ENCODE measurements around the gene LRIT1.

The LRIT1 gene

GRCh38 chr10:84254552-84255478 lies 13.5 kb upstream of the LRIT1 start:
- DNase-seq, result no peak

GRCh38 chr10:84248794-84249193 lies 7.4 kb upstream of the LRIT1 start:
- DNase-seq, result no peak

DNA sequence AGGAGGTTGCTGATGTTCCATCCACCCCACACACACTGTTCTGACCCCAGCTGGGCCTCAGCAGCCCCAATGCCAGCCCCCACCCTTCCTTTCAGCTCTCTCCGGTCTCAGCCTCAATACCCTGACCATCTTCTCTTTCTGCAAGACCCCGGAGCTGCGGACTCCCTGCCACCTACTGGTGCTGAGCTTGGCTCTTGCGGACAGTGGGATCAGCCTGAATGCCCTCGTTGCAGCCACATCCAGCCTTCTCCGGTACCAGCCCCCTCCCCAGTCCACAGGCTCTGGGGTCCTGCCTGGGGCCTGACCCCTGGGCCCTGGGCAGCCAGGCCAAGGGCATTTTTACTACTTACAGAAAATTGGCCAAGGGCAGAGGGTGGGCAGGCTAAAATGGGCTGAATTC lies 6.2 kb upstream of the LRIT1 start:
- no peak for DNase-seq

DNA sequence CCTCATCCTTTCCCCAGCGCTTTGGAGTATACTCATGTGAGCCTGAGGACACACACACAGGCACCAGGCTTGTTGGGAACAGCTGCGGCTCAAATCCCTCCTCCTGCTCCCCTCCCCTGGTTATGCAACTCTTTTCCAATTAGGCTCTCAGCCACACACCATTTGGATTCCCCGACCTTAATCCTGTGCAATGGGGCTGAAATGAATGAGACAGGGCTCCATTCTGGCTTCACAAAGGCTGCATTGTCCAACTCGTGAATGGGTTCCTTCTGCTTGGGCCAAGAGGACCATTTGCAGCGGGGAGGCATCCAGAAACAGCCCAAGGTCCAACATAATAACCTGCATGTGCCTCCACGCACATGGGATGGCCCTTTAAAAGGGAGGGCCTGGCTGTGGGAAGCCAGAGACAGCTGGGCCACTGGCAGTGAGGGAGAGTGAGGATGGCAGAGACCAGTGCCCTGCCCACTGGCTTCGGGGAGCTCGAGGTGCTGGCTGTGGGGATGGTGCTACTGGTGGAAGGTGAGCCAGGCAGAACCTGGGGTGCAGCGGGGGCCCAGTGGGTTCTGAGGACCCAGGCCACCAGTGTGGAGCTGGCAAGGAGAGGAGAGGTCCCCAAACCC lies 3.4 kb upstream of the LRIT1 start, which contains the start of gene RGR:
Gene RGR, plus strand, starts transcription at position 403 of the 620 bp plus-strand sequence. Its CDS starts 38 bp downstream, at position 441.
- DNase-seq, result no peak

- no peak for DNase-seq
Observed at GRCh38 chr10:84243759-84244158, 2.4 kb upstream of the LRIT1 start.

DNA sequence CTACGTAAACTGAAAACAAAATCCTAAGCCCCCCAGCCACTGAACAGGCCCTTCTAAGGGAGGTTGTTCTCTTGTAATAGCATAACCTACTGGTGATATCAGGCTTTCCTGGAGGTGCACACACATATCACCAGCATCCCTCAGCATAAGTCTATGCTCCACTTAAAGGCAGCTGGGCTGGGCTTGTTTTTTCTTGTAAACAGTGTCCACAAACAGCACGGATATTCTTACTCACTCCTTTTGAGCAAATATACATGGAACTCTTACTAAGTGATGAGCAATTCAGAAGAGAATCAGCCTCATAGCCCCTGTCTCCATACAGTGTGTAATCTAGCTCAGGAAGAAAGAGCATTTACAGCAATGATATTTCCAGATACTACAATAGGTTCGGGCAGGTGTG lies 2.4 kb downstream of the LRIT1 start:
- DNase-seq, result no peak

DNA sequence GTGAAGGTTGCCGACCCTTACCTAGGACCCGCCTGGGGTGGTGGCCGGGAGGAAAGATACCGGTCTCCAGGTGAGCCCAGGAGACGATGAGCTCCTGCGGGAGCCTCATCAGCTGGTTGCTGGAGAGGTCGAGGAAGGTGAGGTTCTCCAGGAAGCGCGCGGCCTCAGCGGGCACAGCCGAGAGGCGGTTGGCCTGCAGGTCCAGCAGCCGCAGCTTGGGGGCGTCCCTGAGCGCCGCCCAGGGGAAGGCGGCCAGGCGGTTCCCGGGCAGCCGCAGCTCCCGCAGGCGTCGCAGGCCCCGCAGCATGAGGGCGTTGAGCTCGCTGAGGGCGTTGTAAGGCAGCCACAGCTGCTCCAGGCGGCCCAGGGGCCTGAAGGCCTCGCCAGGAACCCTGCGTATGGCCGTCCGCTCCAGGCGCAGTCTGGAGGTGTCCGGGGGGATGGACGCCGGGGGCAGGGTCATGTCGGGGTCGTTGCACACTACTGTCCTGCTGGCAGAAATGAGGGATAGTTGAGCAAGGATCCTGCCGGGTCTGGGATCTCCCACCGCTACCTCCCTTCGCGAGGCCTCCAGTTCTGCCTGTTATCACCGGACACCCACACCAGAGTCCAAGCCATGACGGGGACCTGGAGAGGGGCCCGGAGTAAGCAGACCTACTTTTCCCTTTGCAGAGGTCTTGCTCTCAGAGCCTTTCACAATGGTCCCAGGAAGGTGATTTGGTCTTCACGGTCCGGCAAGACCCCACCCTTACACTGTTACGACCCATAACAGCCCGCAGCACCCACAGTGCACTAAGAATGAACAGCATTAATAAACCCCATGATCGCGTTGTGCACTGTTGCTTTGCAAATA lies 3.9 kb downstream of the LRIT1 start:
- DNase-seq, result no peak

GRCh38 chr10:84236807-84237198 lies 4.5 kb downstream of the LRIT1 start:
- no peak for DNase-seq

DNA sequence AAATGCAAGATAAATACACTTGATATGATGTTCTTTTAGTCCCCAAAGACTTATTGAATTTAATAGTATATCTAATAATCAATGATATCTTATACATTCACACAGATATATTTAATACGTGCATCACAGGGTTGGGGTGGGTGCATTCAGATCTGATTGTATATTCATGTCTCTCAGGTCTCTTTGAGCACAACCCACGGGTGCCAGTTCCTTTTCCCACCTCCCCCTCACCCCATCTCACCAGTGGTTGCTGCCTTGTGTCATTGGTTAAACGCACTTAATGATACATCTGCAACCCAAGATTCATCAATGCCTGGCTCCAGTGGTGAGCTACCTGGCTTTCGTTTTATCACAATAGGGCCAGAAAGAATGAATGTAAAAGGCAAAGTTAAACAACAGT lies 6.2 kb downstream of the LRIT1 start:
- DNase-seq, result no peak

- DNase-seq, result no peak
Observed at GRCh38 chr10:84234479-84234878, 6.9 kb downstream of the LRIT1 start.

DNA sequence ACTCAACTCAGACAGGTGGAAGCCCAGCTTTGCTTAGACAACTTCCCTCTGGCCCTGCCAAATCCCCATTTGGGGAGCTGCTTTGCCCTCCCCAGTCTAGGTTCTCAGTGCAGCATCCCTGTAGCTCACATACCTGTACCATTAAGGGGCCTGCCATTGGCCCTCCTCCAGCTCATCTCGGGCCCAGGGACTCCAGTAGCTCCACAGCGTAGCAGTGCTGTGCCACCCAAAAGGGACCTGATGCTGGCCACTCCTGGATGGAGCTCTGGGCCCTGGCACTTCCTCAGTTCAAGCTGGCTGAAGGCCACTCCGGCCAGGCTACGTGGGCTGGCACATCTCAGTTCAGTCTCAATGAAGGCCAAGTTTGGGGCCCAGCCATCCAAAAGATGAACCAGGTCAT lies 7.4 kb downstream of the LRIT1 start:
- DNase-seq, result no peak

- DNase-seq, result no peak
Observed at GRCh38 chr10:84232376-84232775, 9.0 kb downstream of the LRIT1 start.

- DNase-seq, result no peak
Observed at GRCh38 chr10:84230359-84230758, 11.0 kb downstream of the LRIT1 start.

- DNase-seq, result no peak
Observed at GRCh38 chr10:84227810-84228209, 13.5 kb downstream of the LRIT1 start.

DNA sequence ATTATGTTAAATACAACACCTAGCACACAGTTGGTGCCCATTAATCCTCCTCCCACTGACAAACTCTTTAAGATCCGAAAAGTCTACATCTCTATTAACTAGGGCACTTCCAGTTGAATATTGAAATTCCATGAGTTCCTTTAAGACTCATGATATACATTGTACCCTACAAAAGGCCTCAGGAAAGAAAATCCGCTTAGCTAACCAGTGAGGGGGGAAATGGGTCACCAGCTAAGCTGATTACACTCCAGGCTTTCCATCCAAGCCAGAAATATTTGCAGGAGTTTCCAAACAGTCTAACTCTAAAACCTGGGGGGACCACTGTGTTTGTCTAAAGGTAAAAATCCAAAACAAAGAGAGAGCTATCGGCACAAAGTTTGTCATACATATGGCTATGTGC lies 14.7 kb downstream of the LRIT1 start:
- no peak for DNase-seq

- DNase-seq, result no peak
Observed at GRCh38 chr10:84225427-84226173, 15.7 kb downstream of the LRIT1 start, which contains the start of gene LRIT2. LRIT2 (minus strand) TSS chr10:84225544; CDS start chr10:84225520, 24 bp downstream.

- no peak for DNase-seq
Observed at GRCh38 chr10:84224411-84225028, 16.8 kb downstream of the LRIT1 start.

DNA sequence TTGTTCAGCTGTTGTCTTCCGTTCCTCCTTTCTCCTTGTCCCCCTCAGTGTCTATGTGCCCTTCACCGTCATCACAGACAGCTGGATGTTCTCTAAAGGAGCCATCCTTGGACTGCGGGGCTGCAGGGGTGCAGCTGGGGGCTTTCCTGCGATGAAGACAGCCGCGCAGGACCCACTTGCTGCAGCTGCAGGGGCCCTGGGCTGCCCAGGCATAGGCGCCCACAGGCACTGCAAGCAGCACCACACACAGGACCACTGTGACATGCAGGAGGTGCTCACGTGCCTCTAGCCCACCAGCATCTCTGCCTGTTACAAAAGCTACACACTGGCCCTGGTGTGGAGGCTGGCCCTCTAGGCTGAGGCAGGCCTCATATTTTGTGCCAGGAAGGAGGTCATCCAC lies 19.4 kb downstream of the LRIT1 start:
- no peak for DNase-seq

- DNase-seq, result no peak
Observed at GRCh38 chr10:84217746-84218145, 23.6 kb downstream of the LRIT1 start.

GRCh38 chr10:84216834-84217233 lies 24.5 kb downstream of the LRIT1 start:
- DNase-seq, result no peak

- DNase-seq, result no peak
Observed at GRCh38 chr10:84214612-84215235, 26.6 kb downstream of the LRIT1 start.
